Endothelial cell (in vitro differentiated cells): ENCODE results near the gene CENPV. TPM values are rescaled to one million over a fixed set of nuclear protein-coding genes. Genes with fewer than 3 reads are reported as not detected.

ENCODE experiments used
- DNase-seq: peaks from one replicate; pipeline ENCODE4 v3.0.0; 2021; ENCODE audit warnings: low spot score
- H3K27ac Mint-ChIP-seq: one replicate; pipeline ENCODE4 v1.8.0; 2021; ENCODE audit warnings: mixed read lengths, inconsistent platforms; ENCODE audit not compliant: unreplicated experiment
- H3K27me3 Mint-ChIP-seq: one replicate; pipeline ENCODE4 v1.8.0; 2021; ENCODE audit warnings: mild to moderate bottlenecking, moderate library complexity, mixed read lengths, inconsistent platforms; ENCODE audit not compliant: unreplicated experiment
- H3K36me3 Mint-ChIP-seq: one replicate; pipeline ENCODE4 v1.8.0; 2021; ENCODE audit warnings: mild to moderate bottlenecking, low read depth, mixed read lengths, inconsistent platforms; ENCODE audit not compliant: unreplicated experiment
- H3K4me1 Mint-ChIP-seq: one replicate; pipeline ENCODE4 v1.8.0; 2021; ENCODE audit warnings: mild to moderate bottlenecking, mixed read lengths, inconsistent platforms; ENCODE audit not compliant: unreplicated experiment
- H3K4me3 Mint-ChIP-seq: one replicate; pipeline ENCODE4 v1.8.0; 2021; ENCODE audit warnings: mild to moderate bottlenecking, mixed read lengths, inconsistent platforms; ENCODE audit not compliant: unreplicated experiment
- H3K9me3 Mint-ChIP-seq: one replicate; pipeline ENCODE4 v1.8.0; 2021; ENCODE audit warnings: mixed read lengths, inconsistent platforms; ENCODE audit not compliant: unreplicated experiment
- total RNA-seq: library from RNA; stranded (reverse); fragmentation: NEBNext Ultra II Directional; extraction: Animal tissue kit (Norgen Biotek cat#: 25700); gene quantifications from one replicate; pipeline ENCODE4 v1.2.1, GENCODE V29; 2021; ENCODE audit not compliant: unreplicated experiment
- TF ChIP-seq, protein P1 (sequence below): fragments of 200-600 bp; sonication (generic); IDR thresholded peaks from one replicate; pipeline ENCODE4 v1.5.0; 2021; ENCODE audit warnings: antibody characterized with exemption; ENCODE audit not compliant: unreplicated experiment

CENPV gene
- total RNA-seq, 1 donor from 2014 or later = 11.4 TPM

GRCh38 chr17:16339402-16339801 is 13.9 kb downstream of the CENPV start:
- Mint-ChIP-seq H3K9me3 (no peaks in the 10 kb centered on the region), H3K4me1 (no peaks in the 10 kb centered on the region), H3K4me3 (no peak overlapping the region), H3K27me3 (no peaks in the 10 kb centered on the region), H3K36me3 (peaks cover 4% of the 10 kb centered on the region), H3K27ac (no peak overlapping the region)
- TF ChIP-seq, protein P1, sequence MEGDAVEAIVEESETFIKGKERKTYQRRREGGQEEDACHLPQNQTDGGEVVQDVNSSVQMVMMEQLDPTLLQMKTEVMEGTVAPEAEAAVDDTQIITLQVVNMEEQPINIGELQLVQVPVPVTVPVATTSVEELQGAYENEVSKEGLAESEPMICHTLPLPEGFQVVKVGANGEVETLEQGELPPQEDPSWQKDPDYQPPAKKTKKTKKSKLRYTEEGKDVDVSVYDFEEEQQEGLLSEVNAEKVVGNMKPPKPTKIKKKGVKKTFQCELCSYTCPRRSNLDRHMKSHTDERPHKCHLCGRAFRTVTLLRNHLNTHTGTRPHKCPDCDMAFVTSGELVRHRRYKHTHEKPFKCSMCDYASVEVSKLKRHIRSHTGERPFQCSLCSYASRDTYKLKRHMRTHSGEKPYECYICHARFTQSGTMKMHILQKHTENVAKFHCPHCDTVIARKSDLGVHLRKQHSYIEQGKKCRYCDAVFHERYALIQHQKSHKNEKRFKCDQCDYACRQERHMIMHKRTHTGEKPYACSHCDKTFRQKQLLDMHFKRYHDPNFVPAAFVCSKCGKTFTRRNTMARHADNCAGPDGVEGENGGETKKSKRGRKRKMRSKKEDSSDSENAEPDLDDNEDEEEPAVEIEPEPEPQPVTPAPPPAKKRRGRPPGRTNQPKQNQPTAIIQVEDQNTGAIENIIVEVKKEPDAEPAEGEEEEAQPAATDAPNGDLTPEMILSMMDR = no peak
- no peak for DNase-seq

- no peak overlapping the region for H3K4me3 Mint-ChIP-seq
- peaks cover 4% of the 10 kb centered on the region for H3K36me3 Mint-ChIP-seq
- no peaks in the 10 kb centered on the region for H3K9me3 Mint-ChIP-seq
- DNase-seq = no peak
- H3K27me3 Mint-ChIP-seq = no peaks in the 10 kb centered on the region
- H3K4me1 Mint-ChIP-seq = no peaks in the 10 kb centered on the region
- no peak overlapping the region for H3K27ac Mint-ChIP-seq
- TF ChIP-seq, protein P1 = no peak
Observed at GRCh38 chr17:16338391-16338790, 14.9 kb downstream of the CENPV start.

GRCh38 chr17:16329519-16330271 is 23.6 kb downstream of the CENPV start:
- H3K27ac Mint-ChIP-seq = peak overlapping the region; percentile 0

GRCh38 chr17:16328997-16329396 is 24.3 kb downstream of the CENPV start:
- H3K27me3 Mint-ChIP-seq = no peaks in the 10 kb centered on the region
- H3K36me3 Mint-ChIP-seq = peaks cover 6% of the 10 kb centered on the region
- H3K9me3 Mint-ChIP-seq = no peaks in the 10 kb centered on the region
- H3K27ac Mint-ChIP-seq = no peak overlapping the region
- TF ChIP-seq, protein P1 = no peak
- no peak for DNase-seq
- H3K4me1 Mint-ChIP-seq = no peaks in the 10 kb centered on the region
- H3K4me3 Mint-ChIP-seq = no peak overlapping the region

More at GRCh38 chr17:16329519-16330271, 23.6 kb downstream of the CENPV start:
- no peaks in the 10 kb centered on the region for H3K9me3 Mint-ChIP-seq
- H3K4me3 Mint-ChIP-seq = no peak overlapping the region
- no peaks in the 10 kb centered on the region for H3K4me1 Mint-ChIP-seq
- H3K27me3 Mint-ChIP-seq = no peaks in the 10 kb centered on the region
- no peak for DNase-seq
- TF ChIP-seq, protein P1 = no peak
- H3K36me3 Mint-ChIP-seq = peaks cover 6% of the 10 kb centered on the region

DNA sequence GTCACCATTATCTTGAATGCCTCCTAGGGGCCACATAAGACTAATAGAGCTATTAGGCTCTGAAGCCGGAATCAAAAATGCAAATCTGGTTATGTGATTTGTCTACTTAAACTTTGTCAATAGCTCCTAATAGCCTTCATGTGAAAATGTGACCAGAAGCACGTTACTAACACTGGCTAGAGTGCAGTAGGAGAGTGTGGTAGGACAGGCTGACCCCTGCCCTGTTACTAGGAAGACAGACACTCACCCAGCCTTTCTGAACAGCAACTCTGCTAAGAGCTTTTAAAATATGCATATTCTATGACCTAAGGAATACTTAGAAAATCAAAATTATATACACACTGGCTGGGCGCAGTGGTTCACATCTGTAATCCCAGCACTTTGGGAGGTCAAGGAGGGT is 26.3 kb downstream of the CENPV start:
- Mint-ChIP-seq H3K27me3 (no peaks in the 10 kb centered on the region), H3K36me3 (peaks cover 6% of the 10 kb centered on the region), H3K4me1 (no peaks in the 10 kb centered on the region), H3K4me3 (no peak overlapping the region), H3K27ac (no peak overlapping the region), H3K9me3 (no peaks in the 10 kb centered on the region)
- no peak for DNase-seq
- TF ChIP-seq, protein P1 = no peak
